Measurements from ENCODE around the gene ZNF365.
"Not testable (repeated sequence)": the region's sequence is repeated elsewhere in the genome, so short reads cannot be mapped to it uniquely, and the experiment has no call there.

Gene ZNF365

GRCh38 chr10:62373995-62374861 lies at the start of gene ZNF365:
ZNF365 (plus strand) TSS chr10:62374369; CDS start chr10:62376194, 1,825 bp downstream.
- no peak for DNase-seq (ENCODE audit: low read depth)

- no peak for DNase-seq (ENCODE audit: low read depth)
These were observed 48.0 kb upstream of the ZNF365 start for GRCh38 chr10:62326176-62326575.

- no peak for DNase-seq (ENCODE audit: low read depth)
These were observed 46.3 kb upstream of the ZNF365 start for GRCh38 chr10:62327885-62328284.

DNA sequence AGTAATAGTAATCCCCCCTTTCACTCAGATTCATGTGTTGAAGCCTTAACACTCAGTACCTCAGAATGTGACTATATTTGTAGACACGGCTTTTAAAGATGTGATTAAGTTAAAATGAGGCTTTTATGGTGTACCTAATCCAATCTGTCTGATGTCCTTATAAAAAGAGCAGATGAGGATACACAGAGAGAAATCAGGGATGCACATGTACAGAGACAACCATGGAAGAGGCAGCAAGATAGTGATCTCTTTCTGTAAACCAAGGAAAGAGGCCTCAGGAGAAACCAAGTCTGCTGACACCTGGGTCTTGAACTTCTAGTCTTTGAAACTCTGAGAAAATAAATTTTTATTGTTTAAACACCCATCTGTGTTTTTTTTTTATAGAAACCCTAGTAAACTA lies 44.0 kb upstream of the ZNF365 start:
- no peak for DNase-seq (ENCODE audit: low read depth)

DNA sequence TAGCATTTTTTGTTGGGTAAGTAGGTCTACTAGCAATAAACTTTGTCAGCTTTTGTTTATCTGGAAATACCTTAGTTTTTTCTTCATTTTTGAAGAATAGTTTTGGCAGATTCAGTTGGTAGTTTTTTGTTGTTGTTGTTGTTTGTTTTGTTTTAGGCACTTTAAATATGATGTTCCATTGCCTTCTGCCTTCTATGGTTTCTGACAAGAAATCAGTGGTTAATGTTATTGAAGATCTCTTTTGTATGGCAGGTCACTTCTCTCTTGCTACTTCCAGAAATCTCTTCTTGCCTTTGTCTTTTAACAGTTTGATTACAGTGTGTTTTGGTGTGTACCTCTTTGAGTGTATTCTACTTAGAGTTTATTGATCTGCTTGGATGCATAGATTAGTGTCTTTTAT lies 41.8 kb upstream of the ZNF365 start:
- no peak for DNase-seq (ENCODE audit: low read depth)

- DNase-seq (ENCODE audit: low read depth), result no peak
These were observed 40.9 kb upstream of the ZNF365 start for GRCh38 chr10:62333135-62333889.

GRCh38 chr10:62333988-62334682 lies 40.0 kb upstream of the ZNF365 start:
- DNase-seq (ENCODE audit: low read depth), result no peak

GRCh38 chr10:62335326-62335725 lies 38.8 kb upstream of the ZNF365 start:
- no peak for DNase-seq (ENCODE audit: low read depth)

DNA sequence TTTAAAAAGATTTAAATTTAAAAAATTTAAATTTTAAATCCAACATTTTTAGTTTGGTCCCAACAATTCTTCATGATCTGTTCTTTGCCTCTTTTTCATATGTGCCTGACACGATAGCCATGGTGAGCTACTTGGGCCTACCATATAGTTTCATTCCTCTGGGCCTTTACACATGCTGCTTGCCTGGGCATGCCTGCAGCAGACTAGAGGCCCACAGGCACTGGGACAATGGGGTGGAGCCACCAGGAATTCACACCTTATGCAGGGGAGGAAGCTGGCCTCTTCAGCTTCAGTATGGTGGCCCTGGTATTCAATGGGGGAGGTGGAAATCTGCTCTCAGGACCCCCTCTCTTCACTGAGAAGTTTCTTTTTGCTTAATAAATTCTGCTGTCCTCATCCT lies 37.8 kb upstream of the ZNF365 start:
- DNase-seq (ENCODE audit: low read depth), result no peak

- no peak for DNase-seq (ENCODE audit: low read depth)
These were observed 32.8 kb upstream of the ZNF365 start for GRCh38 chr10:62341419-62341818.

DNA sequence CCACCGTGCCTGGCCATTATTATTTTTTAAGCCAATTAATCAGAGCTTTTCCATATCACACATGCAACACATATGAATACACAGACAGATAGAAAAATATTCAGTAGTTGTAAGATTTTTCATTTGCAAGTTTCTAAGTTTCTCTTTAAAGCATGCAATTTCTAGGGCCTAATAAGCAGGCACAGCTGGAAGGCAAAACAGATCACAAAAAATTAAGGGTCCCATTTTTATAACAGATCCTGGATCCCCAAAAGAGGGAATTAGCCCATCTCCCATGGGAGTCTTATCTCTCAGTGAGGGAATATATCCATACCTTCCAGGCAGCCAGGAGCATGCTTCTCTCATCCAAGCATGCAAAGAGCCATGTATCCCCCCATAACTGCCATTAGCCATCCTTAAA lies 31.2 kb upstream of the ZNF365 start:
- DNase-seq (ENCODE audit: low read depth), result no peak

DNA sequence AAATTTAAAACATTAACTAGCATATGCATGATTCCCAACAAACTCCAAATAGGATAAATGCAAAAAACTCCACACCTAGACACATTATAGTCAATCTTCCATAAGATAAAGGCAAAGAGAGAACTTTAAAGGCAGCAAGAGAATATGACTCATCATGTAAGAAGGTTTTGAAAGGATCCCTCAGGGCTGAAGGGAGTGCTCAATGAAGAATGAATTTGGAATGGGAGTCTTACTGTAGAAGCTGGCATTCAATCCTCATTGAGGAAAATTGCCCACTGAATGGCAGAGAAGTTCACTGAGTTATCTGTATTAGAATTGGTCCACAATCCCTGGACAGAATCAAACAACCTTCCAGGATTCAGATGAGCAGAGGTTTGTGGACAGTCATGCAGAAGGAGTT lies 26.1 kb upstream of the ZNF365 start:
- DNase-seq (ENCODE audit: low read depth), result no peak

- peak; percentile 47 for DNase-seq (ENCODE audit: low read depth)
These were observed 21.7 kb upstream of the ZNF365 start for GRCh38 chr10:62352356-62352970.

DNA sequence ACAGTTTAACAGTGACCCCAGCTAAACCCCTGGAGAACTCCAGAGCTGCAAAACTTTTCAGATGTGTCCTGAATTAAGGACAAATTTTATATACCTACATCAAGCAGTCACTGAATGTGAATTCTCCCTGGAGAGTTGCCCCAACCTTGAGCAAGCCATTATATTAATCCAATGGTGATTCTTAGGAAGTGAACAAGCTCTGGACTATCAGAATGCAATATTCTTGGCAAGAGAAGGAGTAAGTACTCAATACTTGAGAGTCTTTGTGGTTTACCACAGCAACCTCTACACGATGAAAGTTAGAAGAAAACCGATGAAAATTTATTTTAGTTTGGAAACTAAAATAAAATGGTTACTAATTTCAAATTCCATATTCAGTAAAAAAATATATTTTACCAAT lies 19.3 kb upstream of the ZNF365 start:
- DNase-seq (ENCODE audit: low read depth), result peak; percentile 60

- DNase-seq (ENCODE audit: low read depth), result no peak
These were observed 17.7 kb upstream of the ZNF365 start for GRCh38 chr10:62356447-62356846.

DNA sequence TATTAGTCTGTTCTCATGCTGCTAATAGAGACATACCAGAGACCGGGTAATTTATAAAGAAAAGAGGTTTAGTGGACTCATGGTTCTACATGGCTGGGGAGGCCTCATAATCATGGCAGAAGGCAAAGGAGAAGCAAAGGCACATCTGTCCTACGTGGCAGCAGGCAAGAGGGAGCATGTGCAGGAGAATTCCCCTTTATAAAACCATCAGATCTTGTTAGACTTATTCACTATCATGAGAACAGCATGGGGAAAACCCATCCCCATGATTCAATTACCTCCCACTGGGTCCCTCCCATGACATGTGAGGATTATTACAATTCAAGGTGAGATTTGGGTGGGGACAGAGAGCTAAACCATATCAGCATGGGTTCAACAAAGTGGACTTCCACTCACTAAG lies 16.0 kb upstream of the ZNF365 start:
- not testable (repeated sequence) for DNase-seq (ENCODE audit: low read depth)

GRCh38 chr10:62373639-62373994 lies 552 bp upstream of the ZNF365 start:
- DNase-seq (ENCODE audit: low read depth), result no peak

GRCh38 chr10:62374862-62375710 lies 917 bp downstream of the ZNF365 start:
- no peak for DNase-seq (ENCODE audit: low read depth)

DNA sequence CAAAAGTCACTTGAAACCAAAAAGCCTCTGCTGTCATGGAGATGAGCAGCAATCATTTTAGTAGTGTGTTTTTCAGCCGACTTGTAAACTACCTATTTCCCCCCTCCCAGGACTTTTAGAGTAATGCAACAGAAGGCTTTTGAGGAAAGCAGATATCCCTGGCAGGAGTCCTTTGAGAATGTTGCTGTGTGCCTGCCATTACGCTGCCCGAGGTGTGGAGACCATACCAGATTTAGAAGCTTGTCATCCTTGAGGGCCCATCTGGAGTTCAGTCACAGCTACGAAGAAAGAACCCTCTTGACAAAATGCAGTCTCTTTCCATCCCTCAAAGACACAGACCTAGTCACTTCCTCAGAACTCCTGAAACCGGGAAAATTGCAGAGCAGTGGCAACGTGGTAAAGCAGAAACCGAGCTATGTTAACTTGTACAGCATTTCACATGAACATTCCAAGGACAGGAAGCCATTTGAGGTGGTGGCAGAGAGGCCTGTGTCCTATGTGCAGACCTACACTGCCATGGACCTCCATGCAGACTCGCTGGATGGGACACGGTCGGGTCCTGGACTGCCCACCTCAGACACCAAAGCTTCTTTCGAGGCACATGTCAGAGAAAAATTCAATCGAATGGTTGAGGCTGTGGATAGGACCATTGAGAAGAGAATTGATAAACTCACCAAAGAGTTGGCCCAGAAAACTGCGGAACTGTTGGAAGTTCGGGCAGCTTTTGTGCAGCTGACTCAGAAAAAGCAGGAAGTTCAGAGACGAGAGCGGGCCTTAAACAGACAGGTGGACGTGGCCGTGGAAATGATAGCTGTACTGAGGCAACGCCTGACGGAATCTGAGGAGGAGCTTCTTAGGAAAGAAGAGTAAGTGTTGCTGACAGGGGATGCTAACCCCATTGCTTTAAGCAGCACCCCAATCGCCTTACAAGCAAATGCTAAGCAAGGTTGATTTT lies 2.2 kb downstream of the ZNF365 start:
- no peak for DNase-seq (ENCODE audit: low read depth)

GRCh38 chr10:62377026-62377415 lies 2.9 kb downstream of the ZNF365 start:
- DNase-seq (ENCODE audit: low read depth), result no peak

All from non-pigmented ciliary epithelial cell (primary cell).